Heart left ventricle (tissue), 16 donors: ENCODE results near the gene FER. TPM values are rescaled to one million over a fixed set of nuclear protein-coding genes. Genes with fewer than 3 reads are reported as not detected.

ENCODE experiments used
- ATAC-seq, 4 donors: fragments of 200-7000 bp; cut with Tn5 transposase; one replicate each; pipeline ENCODE4 v1.9.1; 2020 to 2022; ENCODE audit warnings: moderate library complexity in 4 of 4, mild to moderate bottlenecking in 3 of 4, moderate number of reproducible peaks in 1 of 4
- DNase-seq, 5 donors: peaks; one replicate each; pipeline ENCODE4 v3.0.0-alpha.2; 2020
- H3K27ac ChIP-seq, 12 donors: fragments of 200-600 bp; sonication (generic) in 4 of 12; one replicate each; pipeline versions ENCODE4 v1.5.0 to v1.8.0; 2016 to 2022; ENCODE audit warnings: mild to moderate bottlenecking in 2 of 12
- H3K27me3 ChIP-seq, 9 donors: fragments of 200-600 bp; sonication (generic) in 2 of 9; one replicate each; pipeline versions ENCODE4 v1.5.1 to v1.8.0; 2016 to 2022; ENCODE audit warnings: mild to moderate bottlenecking in 3 of 9
- H3K36me3 ChIP-seq, 9 donors: fragments of 200-600 bp; sonication (generic) in 2 of 9; one replicate each; pipeline versions ENCODE4 v1.5.0 to v1.8.0; 2018 to 2022; ENCODE audit warnings: mild to moderate bottlenecking in 2 of 9
- H3K4me1 ChIP-seq, 12 donors: fragments of 200-600 bp; sonication (generic) in 4 of 12; one replicate each; pipeline versions ENCODE4 v1.5.0 to v1.8.0; 2016 to 2022; ENCODE audit warnings: mild to moderate bottlenecking in 3 of 12
- H3K4me3 ChIP-seq, 12 donors: fragments of 200-600 bp; sonication (generic) in 4 of 12; one replicate each; pipeline versions ENCODE4 v1.5.0 to v1.8.0; 2017 to 2022; ENCODE audit warnings: mild to moderate bottlenecking in 9 of 12, moderate library complexity in 4 of 12
- H3K9me3 ChIP-seq, 12 donors: fragments of 200-600 bp; sonication (generic) in 4 of 12; one replicate each; pipeline versions ENCODE4 v1.5.0 to v1.8.0; 2016 to 2022; ENCODE audit warnings: mild to moderate bottlenecking in 1 of 12
- POLR2A ChIP-seq, 2 donors: fragments of 450-650 bp; IDR thresholded peaks; one replicate each; pipeline ENCODE4 v1.6.1; 2017; ENCODE audit warnings: antibody characterized with exemption in 2 of 2, mild to moderate bottlenecking in 2 of 2, moderate library complexity in 2 of 2
- WGBS, 4 donors: extraction: QIAGEN DNeasy Blood & Tissue Kit in 2 of 4; methylation state at CpG; one replicate each; pipeline versions ENCODE4 v1.1.5 to v1.1.7; 2013 to 2018; 5-methylcytosine and 5-hydroxymethylcytosine counted together
- intact Hi-C, 10 donors: fragments of 100-400 bp; cut with DNase I; formaldehyde crosslinking; loops; one replicate each; pipeline versions ENCODE4 v1.11.1 to v1.14.2; 2022
- polyA plus RNA-seq, 2 donors: library from polyadenylated mRNA; stranded (reverse); fragments of 200-250 nt; gene quantifications; one replicate each; pipeline ENCODE4 v1.2.3, GENCODE V29; 2013
- total RNA-seq, 9 donors: library from RNA; depleted of rRNA in 2 of 9; stranded (reverse); fragments of >200 nt in 2 of 9; fragmentation: NEBNext Ultra II Directional in 3 of 9; extraction: Animal tissue kit (Norgen Biotek cat#: 25700) in 3 of 9; gene quantifications; one replicate each; pipeline versions ENCODE4 v1.1.0 to v1.2.4, GENCODE V29; 2016 to 2023
- TF ChIP-seq, protein P1 (sequence below), 12 donors: fragments of 200-600 bp; sonication (generic) in 4 of 12; IDR thresholded peaks; one replicate each; pipeline versions ENCODE4 v1.5.0 to v1.8.0; 2018 to 2022; ENCODE audit warnings: antibody characterized with exemption in 12 of 12, mild to moderate bottlenecking in 5 of 12
- donor health status: ischemic (EF 13 %, LVEDD 7.1; RV severe dilation, severe dysfunction).
- donor health status: healthy with polysubstance abuse.
- donor health status: DM: no; HTN: yes; CAD: no.
- donor health status: DM: no; HTN: no; CAD: no.
- donor health status: ischemic (EF 25% LVEDD 6.9; RV normal size, moderate dysfunction).
- donor health status: ischemic (EF 25% LVEDD 5.7; RV mildly dilated, moderate dysfunction).
- donor health status: healthy.
- donor health status: DM: yes; HTN: yes; CAD: no.
- donor health status: ischemic (EF 35%, LVEDD 5.7; RV mildly dilated, moderate dysfunction).
- donor health status: nonischemic (EF 11% LVEDD 7.7; RV severe dilation, severe dysfunction).
- donor health status: DM: yes; HTN: yes; CAD: no.
- donor health status: PGD.
- donor health status: ischemic (EF 29% LVEDD 5.4; RV normal size, mild dysfunction).
- donor health status: nonischemic (EF 23%, LVEDD 6.1; RV moderate dilation, normal function).

Gene FER
- total and polyA plus RNA-seq, 11 donors = 1.4 to 25.7 (median 13.1) TPM

DNA sequence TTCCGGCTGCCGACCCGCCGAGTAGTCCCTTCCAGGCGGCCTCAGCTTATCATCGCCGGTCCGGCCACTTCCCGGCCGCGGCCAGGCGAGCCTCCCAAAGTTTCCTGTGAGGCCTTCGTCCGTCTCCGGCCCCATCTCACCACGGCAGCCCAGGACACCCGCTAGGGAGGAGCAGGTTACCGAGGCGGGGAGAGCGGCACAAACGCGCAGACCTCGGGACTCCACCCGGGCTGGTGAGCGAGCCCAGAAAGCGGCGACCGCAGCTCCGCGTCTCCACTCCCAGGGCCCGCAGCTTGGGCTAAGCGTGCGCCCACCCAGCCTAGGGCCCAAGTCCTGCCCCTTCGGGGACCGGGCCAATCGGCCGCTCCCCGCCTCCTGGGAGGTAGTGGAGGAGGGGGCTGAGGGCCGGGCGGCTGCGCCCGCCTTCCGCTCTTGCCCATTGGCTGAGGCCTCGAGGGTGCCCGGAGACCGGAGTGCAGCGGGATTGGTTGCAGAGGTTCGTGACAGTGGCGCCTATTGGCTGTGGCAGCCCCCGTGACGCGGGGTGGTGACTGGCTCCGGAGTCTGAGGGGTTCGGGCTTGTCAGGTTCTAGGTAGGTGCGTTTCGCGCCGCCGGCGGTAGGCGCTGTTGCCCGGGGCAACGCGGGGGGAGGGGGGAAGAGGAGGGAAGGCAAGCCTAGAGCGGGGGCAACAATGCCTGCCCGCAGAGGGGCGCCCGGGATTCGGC lies 867 bp downstream of the FER start:
- no peaks in the 10 kb centered on the region for H3K9me3 ChIP-seq
- WGBS, 4 donors = 0% methylated on average over 27 to 69 of the region's 69 CpGs
- no peaks in the 10 kb centered on the region for H3K27me3 ChIP-seq
- ATAC-seq (peak; percentile 98 to 99 (median 98)), DNase-seq (peak; percentile 99 to 100 (median 99))
- H3K4me3 ChIP-seq = peak overlapping the region; percentile 83 to 98 (median 91)
- peak; percentile 89 to 99 for TF ChIP-seq POLR2A (IDR thresholded peaks at IDR 0.05)
- TF ChIP-seq, protein P1, sequence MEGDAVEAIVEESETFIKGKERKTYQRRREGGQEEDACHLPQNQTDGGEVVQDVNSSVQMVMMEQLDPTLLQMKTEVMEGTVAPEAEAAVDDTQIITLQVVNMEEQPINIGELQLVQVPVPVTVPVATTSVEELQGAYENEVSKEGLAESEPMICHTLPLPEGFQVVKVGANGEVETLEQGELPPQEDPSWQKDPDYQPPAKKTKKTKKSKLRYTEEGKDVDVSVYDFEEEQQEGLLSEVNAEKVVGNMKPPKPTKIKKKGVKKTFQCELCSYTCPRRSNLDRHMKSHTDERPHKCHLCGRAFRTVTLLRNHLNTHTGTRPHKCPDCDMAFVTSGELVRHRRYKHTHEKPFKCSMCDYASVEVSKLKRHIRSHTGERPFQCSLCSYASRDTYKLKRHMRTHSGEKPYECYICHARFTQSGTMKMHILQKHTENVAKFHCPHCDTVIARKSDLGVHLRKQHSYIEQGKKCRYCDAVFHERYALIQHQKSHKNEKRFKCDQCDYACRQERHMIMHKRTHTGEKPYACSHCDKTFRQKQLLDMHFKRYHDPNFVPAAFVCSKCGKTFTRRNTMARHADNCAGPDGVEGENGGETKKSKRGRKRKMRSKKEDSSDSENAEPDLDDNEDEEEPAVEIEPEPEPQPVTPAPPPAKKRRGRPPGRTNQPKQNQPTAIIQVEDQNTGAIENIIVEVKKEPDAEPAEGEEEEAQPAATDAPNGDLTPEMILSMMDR (IDR thresholded peaks at IDR 0.05) = peak in 7 of 12 donors; percentile 17 to 34 (median 21)
- no peaks in the 10 kb centered on the region for H3K36me3 ChIP-seq
- peak overlapping the region; percentile 91 to 100 (median 97) for H3K27ac ChIP-seq
- intact Hi-C loops = loop anchor here in 6 of 10 donors (1.0 to 10.0 kb wide), 8 partner anchors 20 to 936 kb away; partner anchors contain the start of genes PJA2 (in 2 of the 6), FBXL17 (in 1 of the 6) and MAN2A1 (in 1 of the 6)
- H3K4me1 ChIP-seq = peaks cover 0 to 31% (median 8%) of the 10 kb centered on the region in 12 donors

DNA sequence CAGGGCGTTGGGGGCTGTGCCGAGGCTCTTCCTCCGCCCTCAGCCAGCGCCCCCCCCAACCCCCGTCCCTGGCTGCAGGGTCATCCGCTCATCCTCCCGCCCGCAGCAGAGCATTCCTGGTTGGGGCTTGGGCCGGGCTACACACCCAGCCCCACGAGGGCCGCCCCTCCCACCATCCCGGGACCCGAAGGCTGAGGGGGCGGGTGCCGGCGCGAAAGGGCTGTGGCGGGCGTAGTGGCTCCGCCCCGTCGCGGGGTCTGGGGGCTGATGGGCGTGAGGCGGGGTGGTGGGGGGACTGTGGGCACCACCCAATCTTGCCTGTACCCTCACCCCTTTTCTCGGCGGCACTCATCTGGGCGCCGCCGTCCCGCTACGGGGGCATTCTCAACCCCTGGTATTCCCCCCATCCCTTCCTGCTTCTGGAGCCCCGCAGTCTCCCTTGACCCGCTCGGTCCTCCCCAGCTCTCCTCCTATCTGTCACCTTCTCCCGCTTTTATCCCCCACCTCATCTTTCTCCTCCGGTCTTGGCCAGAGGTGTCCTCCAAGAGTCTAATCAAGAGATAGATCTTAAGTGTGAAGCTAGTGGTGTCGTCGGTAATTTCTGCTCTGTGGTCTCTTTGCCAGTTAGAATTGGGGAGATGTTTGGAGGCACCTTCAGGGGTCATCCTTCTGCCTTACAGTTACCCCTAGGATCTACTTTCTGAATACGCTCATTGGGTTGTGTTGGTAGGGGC lies 1.6 kb downstream of the FER start:
- peak; percentile 8 to 62 (median 50) for ATAC-seq
- DNase-seq = peak in 1 of 5 donors; percentile 81
- peak overlapping the region in 11 of 12 donors; percentile 82 to 100 (median 97) for H3K27ac ChIP-seq
- no peaks in the 10 kb centered on the region for H3K9me3 ChIP-seq
- H3K4me1 ChIP-seq = peaks cover 0 to 36% (median 9%) of the 10 kb centered on the region in 12 donors
- no peaks in the 10 kb centered on the region for H3K36me3 ChIP-seq
- no peak for TF ChIP-seq POLR2A (IDR thresholded peaks at IDR 0.05)
- TF ChIP-seq, protein P1 (IDR thresholded peaks at IDR 0.05) = peak in 3 of 12 donors; percentile 1 to 17 (median 2)
- peak overlapping the region; percentile 83 to 98 (median 91) for H3K4me3 ChIP-seq
- intact Hi-C loops = loop anchor here in 5 of 10 donors (2.0 to 10.0 kb wide), 5 partner anchors 20 to 936 kb away; partner anchors contain the start of genes PJA2 (in 2 of the 5), FBXL17 (in 1 of the 5) and MAN2A1 (in 1 of the 5)
- 1 to 4% (median 2%) methylated on average over 14 to 40 of the region's 40 CpGs for WGBS, 4 donors
- no peaks in the 10 kb centered on the region for H3K27me3 ChIP-seq

GRCh38 chr5:108753331-108753730 lies 5.6 kb downstream of the FER start:
- WGBS, 4 donors = 82 to 87% (median 83%) methylated on average over 3 of the region's 3 CpGs
- DNase-seq (no peak), ATAC-seq (no peak)
- H3K9me3 ChIP-seq = no peaks in the 10 kb centered on the region
- no peaks in the 10 kb centered on the region for H3K36me3 ChIP-seq
- no peak overlapping the region for H3K27ac ChIP-seq
- peaks cover 0 to 27% (median 4%) of the 10 kb centered on the region in 12 donors for H3K4me1 ChIP-seq
- no peaks in the 10 kb centered on the region for H3K27me3 ChIP-seq
- no peak overlapping the region for H3K4me3 ChIP-seq
- TF ChIP-seq, protein P1 (IDR thresholded peaks at IDR 0.05) = no peak
- TF ChIP-seq POLR2A (IDR thresholded peaks at IDR 0.05) = no peak
- intact Hi-C loops = no loop called here

DNA sequence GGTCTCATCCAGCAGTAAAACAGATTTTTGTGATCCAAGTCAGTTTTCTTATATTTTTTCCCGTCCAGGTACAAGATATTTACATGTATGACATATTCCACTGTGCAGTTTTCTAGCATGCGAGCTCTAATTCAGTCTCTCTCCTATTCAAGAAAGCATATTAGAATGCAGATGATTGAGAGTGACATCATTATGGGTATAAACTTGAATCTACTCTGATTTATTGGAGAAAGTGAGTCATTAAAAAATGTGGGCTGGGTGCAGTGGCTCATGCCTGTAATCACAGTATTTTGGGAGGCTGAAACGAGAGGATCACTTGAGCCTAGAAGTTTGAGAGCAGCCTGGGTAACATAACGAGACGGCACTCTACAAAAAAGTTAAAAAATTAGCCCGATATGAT lies 6.2 kb downstream of the FER start:
- intact Hi-C loops = no loop called here
- no peak for TF ChIP-seq POLR2A (IDR thresholded peaks at IDR 0.05)
- TF ChIP-seq, protein P1 (IDR thresholded peaks at IDR 0.05) = no peak
- no peak overlapping the region for H3K4me3 ChIP-seq
- ATAC-seq = no peak
- 89 to 94% (median 91%) methylated on average over 6 of the region's 6 CpGs for WGBS, 4 donors
- no peaks in the 10 kb centered on the region for H3K9me3 ChIP-seq
- no peaks in the 10 kb centered on the region for H3K27me3 ChIP-seq
- no peaks in the 10 kb centered on the region for H3K36me3 ChIP-seq
- H3K4me1 ChIP-seq = peaks cover 0 to 27% (median 4%) of the 10 kb centered on the region in 12 donors
- no peak for DNase-seq
- H3K27ac ChIP-seq = no peak overlapping the region
